GM12865 (cell line): ENCODE results near the gene ADCY5.

Experiments used
- DNase-seq: peaks from one replicate; pipeline ENCODE4 v3.0.0; 2010; ENCODE audit warnings: low read depth
- H3K4me3 ChIP-seq: 2 replicates; pipeline ENCODE4 v1.5.1; 2011; ENCODE audit warnings: mild to moderate bottlenecking, low read depth, low read length, control low read depth
- TF ChIP-seq, protein P1 (sequence below): IDR thresholded peaks from 2 replicates; pipeline ENCODE4 v1.5.1; 2011; ENCODE audit warnings: low read length, control low read depth, low read depth, inconsistent platforms; ENCODE audit not compliant: insufficient read depth; ENCODE audit errors: missing control alignments

ADCY5 gene

GRCh38 chr3:123331651-123332050, 117.2 kb downstream of the ADCY5 start:
- no peak for DNase-seq
- no peak overlapping the region for H3K4me3 ChIP-seq
- TF ChIP-seq, protein P1, sequence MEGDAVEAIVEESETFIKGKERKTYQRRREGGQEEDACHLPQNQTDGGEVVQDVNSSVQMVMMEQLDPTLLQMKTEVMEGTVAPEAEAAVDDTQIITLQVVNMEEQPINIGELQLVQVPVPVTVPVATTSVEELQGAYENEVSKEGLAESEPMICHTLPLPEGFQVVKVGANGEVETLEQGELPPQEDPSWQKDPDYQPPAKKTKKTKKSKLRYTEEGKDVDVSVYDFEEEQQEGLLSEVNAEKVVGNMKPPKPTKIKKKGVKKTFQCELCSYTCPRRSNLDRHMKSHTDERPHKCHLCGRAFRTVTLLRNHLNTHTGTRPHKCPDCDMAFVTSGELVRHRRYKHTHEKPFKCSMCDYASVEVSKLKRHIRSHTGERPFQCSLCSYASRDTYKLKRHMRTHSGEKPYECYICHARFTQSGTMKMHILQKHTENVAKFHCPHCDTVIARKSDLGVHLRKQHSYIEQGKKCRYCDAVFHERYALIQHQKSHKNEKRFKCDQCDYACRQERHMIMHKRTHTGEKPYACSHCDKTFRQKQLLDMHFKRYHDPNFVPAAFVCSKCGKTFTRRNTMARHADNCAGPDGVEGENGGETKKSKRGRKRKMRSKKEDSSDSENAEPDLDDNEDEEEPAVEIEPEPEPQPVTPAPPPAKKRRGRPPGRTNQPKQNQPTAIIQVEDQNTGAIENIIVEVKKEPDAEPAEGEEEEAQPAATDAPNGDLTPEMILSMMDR = no peak

DNA sequence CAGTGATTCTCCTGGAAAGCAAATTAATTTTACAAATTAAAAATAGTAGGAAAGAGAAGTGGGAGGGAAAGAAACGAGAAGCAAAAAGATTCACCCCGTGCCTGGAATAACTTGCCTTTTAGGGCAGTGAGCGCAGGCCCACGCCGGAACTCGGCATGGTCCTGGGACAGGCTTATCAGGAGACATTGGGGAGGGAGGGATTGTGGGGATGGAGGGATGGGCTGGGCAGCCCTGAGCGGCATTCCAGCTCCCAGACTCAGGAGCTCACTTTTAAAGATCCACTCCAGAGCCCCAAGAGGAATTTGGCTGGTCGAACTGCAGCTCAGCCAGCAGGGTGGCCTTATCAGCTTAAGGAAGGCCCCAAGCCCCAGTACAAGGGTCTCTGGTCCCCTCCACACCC, 117.9 kb downstream of the ADCY5 start:
- DNase-seq = no peak
- H3K4me3 ChIP-seq = no peak overlapping the region
- TF ChIP-seq, protein P1 = no peak

DNA sequence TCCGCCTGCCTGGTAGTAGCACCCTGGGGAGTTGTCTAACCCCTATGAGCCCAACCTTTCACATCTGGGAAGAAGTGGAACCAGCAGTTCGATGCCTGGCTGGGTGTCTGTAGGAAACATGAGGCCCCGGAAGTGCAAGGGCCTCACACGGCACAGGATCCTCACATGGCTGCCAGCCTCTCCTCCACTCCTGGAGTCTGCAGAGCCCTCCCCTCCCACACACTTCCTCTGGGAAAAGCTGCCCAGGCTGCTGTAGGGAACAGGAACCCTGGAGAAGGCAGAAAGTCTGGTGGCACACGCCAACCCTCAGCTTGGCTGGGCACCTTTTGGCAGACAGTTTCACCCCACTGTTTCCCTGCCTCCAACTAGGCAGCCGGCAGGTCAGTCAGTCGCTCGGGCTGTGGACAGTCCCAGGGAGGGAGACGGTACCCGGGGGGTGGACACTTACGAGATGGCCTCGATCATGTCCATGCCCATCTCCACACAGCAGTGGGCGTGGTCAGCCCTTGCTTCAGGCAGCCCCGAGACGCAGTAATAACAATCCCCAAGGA, 118.4 kb downstream of the ADCY5 start:
- H3K4me3 ChIP-seq = no peak overlapping the region
- DNase-seq = no peak
- TF ChIP-seq, protein P1 = no peak

DNA sequence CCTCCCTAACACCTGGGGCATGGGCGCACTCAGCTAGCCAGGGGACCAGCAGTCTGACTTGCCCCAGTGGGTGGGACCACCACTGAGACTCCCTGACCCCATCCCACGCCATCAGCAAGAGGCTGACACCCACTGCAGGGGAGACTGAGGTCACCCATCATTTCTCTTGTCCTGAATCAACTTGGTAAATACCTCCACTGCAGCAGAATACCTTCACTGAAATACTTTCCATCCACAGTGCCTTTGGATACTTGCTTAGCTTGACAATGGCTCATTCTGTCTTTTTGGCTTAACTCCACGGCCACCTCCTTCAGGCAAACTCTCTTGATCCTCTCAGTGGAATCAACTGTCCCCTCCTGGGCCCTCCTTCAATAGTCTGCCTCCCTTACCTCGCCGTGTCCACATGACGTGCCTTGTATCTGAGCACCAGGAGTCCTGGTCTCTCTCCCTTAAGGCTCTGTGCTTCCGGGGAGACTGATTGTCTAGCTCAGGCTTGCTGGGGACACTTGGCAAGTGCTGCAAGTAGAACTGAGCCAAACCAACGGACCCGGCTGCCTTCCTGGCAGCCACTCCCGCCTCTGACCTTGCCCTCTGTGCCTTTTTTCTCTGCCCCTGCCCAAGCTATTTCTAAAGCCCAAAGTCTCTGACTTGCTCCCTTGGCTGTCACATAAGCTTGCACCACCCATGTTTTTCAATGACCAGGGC, 119.1 kb downstream of the ADCY5 start:
- no peak overlapping the region for H3K4me3 ChIP-seq
- TF ChIP-seq, protein P1 = no peak
- DNase-seq = no peak

DNA sequence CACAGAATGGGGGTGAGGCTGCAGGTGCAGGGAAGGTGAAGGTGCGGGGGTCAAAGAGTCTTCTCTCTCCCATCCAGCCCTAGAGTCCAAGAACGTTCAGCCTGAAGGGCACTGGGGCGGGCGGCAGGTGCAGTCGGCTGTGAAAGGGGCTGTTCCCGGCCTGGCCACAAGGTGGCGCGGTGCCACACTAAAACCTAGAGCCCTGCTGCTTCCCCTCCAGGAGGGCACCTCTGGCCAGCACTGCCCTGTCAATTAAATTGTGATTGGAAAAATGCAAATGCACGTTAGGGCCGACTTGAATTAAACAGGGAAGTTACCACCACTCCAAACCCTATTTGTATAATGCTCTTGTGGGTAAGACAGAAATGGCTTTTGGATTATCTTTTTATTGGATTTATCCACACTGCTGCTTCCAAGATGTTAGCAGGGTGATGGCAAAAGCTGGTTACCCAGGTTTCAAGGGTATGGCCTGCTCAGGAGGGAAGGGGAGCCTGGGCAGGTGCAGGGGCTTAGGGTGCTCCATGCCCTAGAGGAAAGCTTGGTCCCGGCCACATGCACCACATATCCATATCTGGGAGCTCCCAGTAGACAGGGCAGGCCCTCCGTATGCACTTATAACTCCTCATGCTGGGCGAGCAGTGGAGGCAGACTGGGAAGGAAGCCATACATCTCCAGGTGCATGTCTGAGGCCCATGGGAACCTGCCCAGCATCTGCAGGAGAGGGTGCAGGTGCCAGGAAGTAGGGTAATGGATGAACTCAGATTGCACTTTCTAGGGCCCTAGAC, 119.8 kb downstream of the ADCY5 start:
- no peak overlapping the region for H3K4me3 ChIP-seq
- TF ChIP-seq, protein P1 = peak; percentile 89
- DNase-seq = peak; percentile 67

DNA sequence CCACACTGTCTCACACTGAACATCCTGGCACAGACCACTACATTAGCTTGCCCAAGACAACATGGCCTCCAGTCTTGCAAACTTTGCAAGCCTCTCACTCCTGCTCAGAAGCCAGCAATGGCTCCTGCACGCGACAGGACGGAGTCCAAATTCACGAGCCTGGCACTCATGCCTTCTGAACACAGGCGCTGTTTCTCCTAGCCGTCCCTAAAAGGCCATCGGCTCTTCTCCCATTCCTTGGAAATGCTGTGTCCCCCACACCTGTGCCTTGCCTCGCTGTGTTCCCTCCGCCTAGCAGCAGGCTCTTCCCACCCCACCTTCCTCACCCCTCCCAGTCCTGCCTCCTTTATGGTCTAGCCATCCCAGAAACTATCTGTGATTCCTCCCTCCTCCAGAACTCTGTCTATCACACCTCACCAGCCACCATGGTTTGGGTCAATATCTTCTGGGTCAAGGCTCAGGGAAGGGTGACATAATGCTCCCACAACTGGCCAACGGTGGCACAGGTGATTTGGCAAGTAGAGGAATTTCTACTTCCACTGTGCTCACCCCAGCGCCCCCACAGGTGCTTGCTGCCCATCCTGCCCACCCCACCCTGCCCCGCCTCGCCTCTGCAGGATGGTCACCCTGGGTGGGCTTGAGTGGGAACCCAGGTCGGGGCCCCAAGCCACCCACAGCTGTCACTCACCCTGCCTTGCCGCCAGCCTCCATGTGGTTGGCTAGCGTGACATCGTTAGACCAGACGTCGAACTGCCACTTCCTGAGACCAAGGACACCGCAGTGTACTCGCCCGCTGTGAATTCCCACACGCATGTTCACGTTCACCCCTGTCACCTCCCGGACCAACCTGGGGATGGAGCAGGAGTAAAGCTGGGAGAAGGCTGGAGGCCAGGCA, 120.7 kb downstream of the ADCY5 start:
- H3K4me3 ChIP-seq = no peak overlapping the region
- DNase-seq = no peak
- TF ChIP-seq, protein P1 = no peak
